SIG-M5 treated with dmso at 0.1 percent for 504 hours (cell line): Measurements from ENCODE around the gene ACOXL.

ENCODE experiments used
- DNase-seq: peaks from one replicate; lab custom pipeline; 2025; ENCODE audit not compliant: unreplicated experiment; lab: John Stamatoyannopoulos, UW

ACOXL gene

DNA sequence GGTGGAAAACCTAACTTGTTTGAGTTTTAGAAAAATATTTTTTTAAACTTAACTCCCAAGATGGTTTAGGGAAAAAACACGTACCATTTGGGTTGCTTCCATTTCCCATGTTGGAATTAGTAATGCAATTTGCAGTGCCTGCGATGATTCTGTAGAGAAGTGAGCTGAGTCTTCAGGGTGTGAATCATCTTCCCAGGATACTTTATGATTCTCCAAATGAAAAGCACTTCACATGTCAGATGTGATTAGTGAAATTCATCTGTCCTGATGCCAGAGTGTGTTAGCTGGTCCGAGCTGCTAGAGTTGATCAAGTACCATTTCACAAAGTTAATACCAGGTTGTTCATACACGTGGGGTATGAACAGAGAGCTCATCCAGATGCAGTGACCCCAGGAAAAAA is 59.1 kb downstream of the ACOXL start:
- no peak for DNase-seq

GRCh38 chr2:110793034-110793433 is 60.7 kb downstream of the ACOXL start:
- DNase-seq, result no peak

- DNase-seq, result no peak
Observed at GRCh38 chr2:110794390-110794789, 62.0 kb downstream of the ACOXL start.

GRCh38 chr2:110794951-110795350 is 62.6 kb downstream of the ACOXL start:
- no peak for DNase-seq

DNA sequence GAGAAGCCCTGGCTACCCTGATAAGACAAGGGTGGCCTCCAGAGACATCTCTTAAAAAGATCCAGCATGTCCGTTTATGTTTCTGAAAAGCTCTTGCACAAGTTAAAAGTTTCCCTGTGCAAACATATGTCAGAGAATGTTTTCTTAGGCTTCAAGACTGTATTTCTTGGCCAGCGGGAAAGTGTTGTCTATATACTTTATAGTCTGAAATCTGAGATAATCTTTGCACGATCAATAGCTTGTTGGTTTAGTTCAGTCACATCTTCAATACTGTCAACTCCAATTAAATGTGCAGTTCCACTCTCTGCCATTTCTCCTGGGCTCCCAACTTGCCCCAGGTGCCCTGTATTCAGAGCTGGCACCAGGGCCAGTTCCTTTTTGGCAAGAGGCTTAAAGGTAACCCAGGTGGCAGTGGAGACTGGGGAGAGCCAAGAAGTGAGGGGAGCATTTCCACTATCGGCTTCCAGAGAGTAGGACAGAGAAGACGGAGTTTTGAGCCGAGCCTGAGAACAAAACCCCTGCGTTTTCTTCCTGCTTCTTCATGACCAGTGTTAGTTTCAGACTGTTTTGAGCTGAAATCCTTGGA is 64.4 kb downstream of the ACOXL start:
- no peak for DNase-seq

DNA sequence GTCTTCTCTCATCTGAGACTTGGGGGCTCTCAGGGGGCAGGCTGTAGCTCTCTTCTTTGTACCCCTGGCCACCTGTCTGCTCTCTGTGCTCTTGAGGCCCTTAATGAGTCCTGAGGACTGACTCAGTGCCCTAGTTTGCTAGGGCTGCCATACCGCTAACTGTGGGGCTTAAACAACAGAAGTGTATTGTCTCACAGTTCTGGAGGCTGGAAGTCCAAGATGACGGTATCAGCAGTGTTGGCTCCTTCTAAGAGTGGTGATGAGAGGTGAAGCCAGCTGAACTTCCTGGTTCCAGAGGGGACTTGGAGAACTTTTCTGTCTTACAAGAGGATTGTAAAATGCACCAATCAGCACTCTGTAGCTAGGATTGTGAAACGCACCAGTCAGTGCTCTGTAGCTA is 67.0 kb downstream of the ACOXL start:
- no peak for DNase-seq

- no peak for DNase-seq
Observed at GRCh38 chr2:110800611-110801402, 68.4 kb downstream of the ACOXL start.

GRCh38 chr2:110802208-110802932 is 70.0 kb downstream of the ACOXL start:
- DNase-seq, result no peak

DNA sequence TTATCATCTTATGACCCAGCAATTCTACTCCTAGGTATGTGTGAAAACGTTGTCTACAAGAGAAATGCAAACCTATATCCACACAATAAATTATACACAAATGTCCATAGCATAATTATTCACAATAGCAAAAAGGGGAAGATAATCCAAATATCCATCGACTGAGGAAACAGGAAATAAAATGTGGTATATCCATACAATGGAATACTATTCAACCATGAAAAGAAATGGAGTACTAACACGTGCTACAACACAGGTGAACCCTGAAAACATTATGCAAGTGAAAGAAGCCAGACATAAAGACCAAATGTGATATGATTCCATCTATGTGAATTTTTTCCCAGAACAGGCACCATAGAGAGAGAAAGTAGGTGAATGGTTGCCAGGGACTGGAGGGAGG is 72.1 kb downstream of the ACOXL start:
- no peak for DNase-seq

GRCh38 chr2:110804915-110805314 is 72.5 kb downstream of the ACOXL start:
- DNase-seq, result no peak

DNA sequence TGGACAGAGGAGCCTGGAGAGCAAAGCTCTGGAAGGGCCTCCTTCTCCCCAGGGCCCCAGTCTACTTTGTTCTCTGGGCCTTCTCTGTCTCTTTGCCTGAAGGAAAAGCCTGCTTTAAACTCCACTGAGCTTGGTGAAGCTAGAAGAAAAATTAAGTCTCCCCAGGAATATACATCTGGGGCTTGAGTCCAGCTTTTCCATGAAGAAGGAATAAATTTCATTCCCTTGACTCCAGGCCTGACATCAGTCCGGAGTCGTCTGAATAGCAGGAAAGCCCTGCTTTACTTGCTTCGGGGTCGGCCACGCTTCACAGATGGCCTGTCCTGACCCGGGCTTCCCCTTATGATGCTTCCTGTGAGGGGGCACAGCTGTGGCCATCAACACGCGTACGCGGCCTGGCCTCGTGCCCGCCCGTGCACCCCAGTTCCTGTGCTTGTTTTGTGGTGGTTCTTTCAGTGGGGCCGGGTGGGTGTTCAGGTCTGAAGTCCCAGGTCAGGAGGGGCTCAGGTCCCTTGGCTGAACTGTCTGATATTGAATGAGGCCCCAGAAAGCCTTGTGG is 73.6 kb downstream of the ACOXL start:
- DNase-seq, result no peak

DNA sequence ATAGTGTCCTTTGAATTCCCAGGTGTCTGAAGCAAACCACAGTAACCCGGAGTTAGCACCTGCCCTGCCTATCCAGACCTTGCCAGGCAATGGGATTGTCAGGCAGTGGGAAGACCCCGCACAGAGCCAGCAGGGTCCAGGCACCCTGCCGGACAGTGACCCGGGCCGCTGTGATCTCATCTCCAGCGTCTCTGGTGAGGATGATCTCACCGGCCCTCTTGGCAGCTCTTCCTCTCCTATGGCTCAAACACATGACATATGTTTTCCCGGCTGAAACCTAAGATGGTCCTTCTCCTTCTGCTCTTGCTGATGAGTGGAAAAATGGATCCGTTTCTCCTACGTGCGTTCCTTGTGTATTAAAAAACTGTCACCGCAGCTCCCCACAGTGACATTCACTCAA is 75.1 kb downstream of the ACOXL start:
- DNase-seq, result no peak

DNA sequence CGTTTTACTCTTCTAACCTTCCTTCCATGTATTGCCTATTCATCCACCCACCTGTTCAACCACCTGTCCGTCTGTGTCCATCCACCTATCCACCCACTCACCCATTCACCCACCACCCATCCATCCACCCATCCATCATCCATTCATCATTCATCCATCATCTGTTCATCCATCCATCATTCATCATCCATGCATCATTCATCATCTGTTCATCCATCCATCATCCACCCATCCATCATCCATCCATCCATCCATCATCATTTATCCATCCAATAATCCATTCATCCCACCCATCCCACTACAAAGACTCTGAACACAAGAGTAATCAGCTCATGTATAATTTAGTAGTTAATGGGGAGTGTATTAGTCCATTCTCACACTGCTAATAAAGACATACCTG is 78.0 kb downstream of the ACOXL start:
- no peak for DNase-seq

GRCh38 chr2:110812726-110813645 is 80.6 kb downstream of the ACOXL start:
- no peak for DNase-seq

DNA sequence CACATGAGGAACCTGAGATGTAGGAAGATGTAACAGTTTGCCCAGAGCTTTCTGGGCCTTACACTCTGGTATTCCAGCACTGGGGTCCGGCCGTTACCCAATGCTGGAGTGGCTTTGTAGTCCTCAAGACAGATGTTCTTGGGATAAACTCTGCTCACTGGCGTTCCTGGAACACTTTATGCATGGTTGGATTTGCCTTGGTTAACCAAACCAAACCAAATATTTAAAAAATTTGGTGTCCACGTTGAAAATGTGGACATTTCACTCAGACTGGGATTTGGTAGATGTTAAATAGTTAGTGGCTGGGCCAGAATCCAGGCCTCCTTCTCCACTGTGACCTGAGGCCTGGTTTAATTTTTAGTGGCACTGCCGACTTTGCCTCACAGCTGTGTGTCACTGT is 81.5 kb downstream of the ACOXL start:
- DNase-seq, result no peak

DNA sequence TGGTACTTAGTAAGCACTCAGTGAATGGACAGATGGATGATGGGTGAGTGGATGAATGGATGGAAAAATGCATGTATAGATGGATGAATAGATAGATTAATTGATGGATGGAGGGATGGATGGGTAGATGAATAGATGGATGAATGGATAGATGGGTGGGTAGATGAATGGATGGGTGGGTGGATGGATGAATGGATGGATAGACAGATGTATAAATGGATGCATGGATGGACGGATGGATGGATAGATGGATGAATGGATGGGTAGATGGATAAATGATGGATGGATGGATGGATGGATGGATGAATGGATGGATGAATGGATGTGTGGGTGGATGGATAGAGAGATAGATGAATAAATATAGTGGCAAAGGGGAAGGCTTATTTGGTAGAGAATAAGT is 83.6 kb downstream of the ACOXL start:
- no peak for DNase-seq

GRCh38 chr2:110816404-110817365 is 84.3 kb downstream of the ACOXL start:
- no peak for DNase-seq

DNA sequence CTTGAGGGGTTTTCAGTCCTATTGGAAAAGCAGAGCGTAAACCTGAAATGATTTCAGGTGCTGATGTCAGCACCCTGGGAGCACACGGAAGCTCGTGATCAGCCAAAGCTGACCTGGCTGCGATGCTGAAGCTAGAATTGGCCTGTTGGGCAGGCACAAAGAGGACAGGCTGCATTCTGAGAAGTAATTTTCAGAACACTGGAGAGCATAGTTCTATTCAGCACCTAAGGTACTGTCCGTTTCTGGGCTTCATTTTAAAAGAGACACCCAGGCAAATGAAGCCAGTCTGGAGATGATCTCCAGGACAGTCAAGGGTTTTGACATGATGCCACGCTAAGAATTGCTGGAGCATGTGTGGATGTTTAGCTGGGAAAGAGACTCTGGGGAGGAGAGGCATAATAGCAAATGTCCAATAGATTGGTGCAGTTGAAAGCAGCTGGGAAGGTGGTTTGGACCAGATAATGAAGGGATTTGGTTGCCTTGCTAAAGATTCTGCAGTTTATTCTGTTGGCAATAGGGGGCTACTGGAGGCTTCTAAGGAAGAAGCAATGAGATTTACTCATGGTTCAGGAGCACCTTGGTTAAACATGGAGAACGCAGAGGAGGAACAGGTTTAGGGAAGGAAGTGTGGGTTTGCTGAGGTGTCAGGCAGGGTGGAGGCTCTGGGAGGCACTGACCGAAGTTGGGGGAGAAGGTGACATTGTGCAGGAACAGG is 86.6 kb downstream of the ACOXL start:
- DNase-seq, result peak; percentile 25

- DNase-seq, result no peak
Observed at GRCh38 chr2:110819711-110820110, 87.3 kb downstream of the ACOXL start.
